ENCODE data around the gene FANCM. TPM values are rescaled to one million over a fixed set of nuclear protein-coding genes. Genes with fewer than 3 reads are reported as not detected.

FANCM gene
- total and polyA plus RNA-seq, 2 donors (not counting 3 experiments of a cell fraction or from before 2014, with no cell fraction given): 2.2 to 13.7 TPM

GRCh38 chr14:45185100-45185814 is 49.5 kb downstream of the FANCM start:
- H3K4me3 ChIP-seq (replicated peaks in 1 of 3; ENCODE audit: insufficient read depth in 1 of 3, low read depth in 1 of 3, low read length in 3 of 3): no peak overlapping the region
- H3K9me3 ChIP-seq (replicated peaks; ENCODE audit: control insufficient read depth, insufficient read depth, low read length): no peaks in the 10 kb centered on the region
- no peaks in the 10 kb centered on the region for H3K79me2 ChIP-seq (ENCODE audit: control insufficient read depth, insufficient read depth, low read length)
- dilution Hi-C loops (cut with MboI; ENCODE audit: extremely low pct_ligation_motif_present, low sequenced_read_pairs): no loop called here
- ChIA-PET POLR2A (no interaction called here), CTCF (no interaction called here)
- FAIRE-seq (no peak), DNase-seq (ENCODE audit: low read depth, low spot score) (no peak)
- no peak overlapping the region for H3K27ac ChIP-seq (ENCODE audit: insufficient read depth, low read depth, low read length)
- no peak overlapping the region for H3K9ac ChIP-seq (replicated peaks; ENCODE audit: extremely low read depth, insufficient read depth, low read length)
- peaks cover 22% of the 10 kb centered on the region for H3K4me1 ChIP-seq (ENCODE audit: control insufficient read depth, extremely low read depth, insufficient read depth, low read length)
- H3K36me3 ChIP-seq (ENCODE audit: control insufficient read depth in 2 of 2, extremely low read depth in 1 of 2, insufficient read depth in 2 of 2, low read length in 2 of 2): peaks cover 0 to 9% of the 10 kb centered on the region in 2 experiments
- H3K9me1 ChIP-seq (replicated peaks; ENCODE audit: control insufficient read depth, extremely low read depth, insufficient read depth, low read length): no peaks in the 10 kb centered on the region
- no peak overlapping the region for H3K4me2 ChIP-seq (ENCODE audit: insufficient read depth, low read length)
- H4K20me1 ChIP-seq (replicated peaks; ENCODE audit: control insufficient read depth, extremely low read depth, insufficient read depth, low read length): no peaks in the 10 kb centered on the region
- no peaks in the 10 kb centered on the region for H3K27me3 ChIP-seq (ENCODE audit: control insufficient read depth in 2 of 2, insufficient read depth in 2 of 2, low read length in 2 of 2)
- BruUV-seq (replicated peaks): no TSS peak
- intact Hi-C loops (cut with micrococcal nuclease): no loop called here
- no peak overlapping the region for H2AFZ ChIP-seq (ENCODE audit: low read depth, low read length)
- no peak for TF ChIP-seq CTCF (IDR thresholded peaks at IDR 0.05; ENCODE audit: extremely low read depth in 1 of 2, insufficient read depth in 1 of 2, low read depth in 1 of 2, low read length in 2 of 2)
- TF ChIP-seq FOS (IDR thresholded peaks at IDR 0.05; ENCODE audit: borderline replicate concordance, insufficient read depth, low read length): no peak
- TF ChIP-seq POLR2A (IDR thresholded peaks at IDR 0.05; ENCODE audit: low read depth, low read length): no peak
- no peak for TF ChIP-seq MAX (IDR thresholded peaks at IDR 0.05; ENCODE audit: insufficient read depth, insufficient read length)
- no peak for TF ChIP-seq MYC (IDR thresholded peaks at IDR 0.05; ENCODE audit: low read depth, low read length)
- TF ChIP-seq GATA2 (IDR thresholded peaks at IDR 0.05; ENCODE audit: insufficient read depth, insufficient read length, low read depth, low read length): no peak
- no peak for TF ChIP-seq JUN (IDR thresholded peaks at IDR 0.05; ENCODE audit: borderline replicate concordance, insufficient read depth, insufficient read length, low read depth)
- no peak for TF ChIP-seq EZH2 (IDR thresholded peaks at IDR 0.05; ENCODE audit: borderline replicate concordance, low read depth, low read length, severe bottlenecking)
